SU-DHL-6 (cell line): ENCODE data around the gene SHCBP1L.

Source experiments
- H2AFZ ChIP-seq: fragments of 200-600 bp; sonication (generic); 2 replicates; pipeline ENCODE4 v1.6.1; 2014; ENCODE audit warnings: low read depth, mild to moderate bottlenecking, moderate library complexity, mixed read lengths, antibody characterized with exemption, low read length; ENCODE audit not compliant: severe bottlenecking
- H3F3A ChIP-seq: fragments of 200-600 bp; shearing (Covaris generic); 2 replicates; pipeline ENCODE4 v1.6.0; 2016; ENCODE audit warnings: antibody characterized with exemption, mild to moderate bottlenecking; ENCODE audit not compliant: insufficient read depth
- H3K27ac ChIP-seq: fragments of 200-600 bp; sonication (generic); 2 replicates; pipeline ENCODE4 v1.5.1; 2016; ENCODE audit warnings: low read depth, mild to moderate bottlenecking, low read length, moderate library complexity, mixed read lengths
- H3K27me3 ChIP-seq: fragments of 200-600 bp; sonication (generic), shearing (Covaris generic); 2 replicates; pipeline ENCODE4 v1.6.0; 2014; ENCODE audit warnings: mild to moderate bottlenecking, low read length
- H3K36me3 ChIP-seq: fragments of 200-600 bp; sonication (generic); 2 replicates; pipeline ENCODE4 v1.6.1; 2014; ENCODE audit warnings: mild to moderate bottlenecking, low read length, mixed read lengths
- H3K4me2 ChIP-seq: fragments of 300-600, 200-600 bp; shearing (Covaris generic), sonication (generic); 2 replicates; pipeline ENCODE4 v1.6.0; 2014; ENCODE audit warnings: low read length, low read depth, mild to moderate bottlenecking; ENCODE audit not compliant: poor library complexity, severe bottlenecking
- H3K4me3 ChIP-seq: fragments of 200-600 bp; sonication (generic); 2 replicates; pipeline ENCODE4 v1.5.1; 2014; ENCODE audit warnings: antibody characterized with exemption, low read length, mild to moderate bottlenecking, mixed read lengths; ENCODE audit not compliant: insufficient read depth, poor library complexity, severe bottlenecking
- H3K79me2 ChIP-seq: fragments of 200-600 bp; sonication (generic); 2 replicates; pipeline ENCODE4 v1.6.1; 2014; ENCODE audit warnings: mild to moderate bottlenecking, low read length, moderate library complexity; ENCODE audit not compliant: insufficient read depth
- H3K9ac ChIP-seq: fragments of 200-600 bp; sonication (generic); 2 replicates; pipeline ENCODE4 v1.7.0; 2014; ENCODE audit warnings: mild to moderate bottlenecking, low read length
- H3K9me2 ChIP-seq: fragments of 200-600 bp; sonication (generic); replicated peaks from 2 replicates; pipeline ENCODE4 v1.6.1; 2014; ENCODE audit warnings: low read length; ENCODE audit not compliant: insufficient read depth
- H3K9me3 ChIP-seq: fragments of 200-600 bp; sonication (generic); 2 replicates; pipeline ENCODE4 v1.6.1; 2014; ENCODE audit warnings: low read length, mixed read lengths; ENCODE audit not compliant: insufficient read depth
- H4K20me1 ChIP-seq: fragments of 200-600 bp; sonication (generic); 2 replicates; pipeline ENCODE4 v1.6.1; 2014; ENCODE audit warnings: low read depth, mild to moderate bottlenecking, antibody characterized with exemption, low read length, moderate library complexity, mixed read lengths
- CTCF ChIP-seq: fragments of 200-600 bp; sonication (generic); IDR thresholded peaks from one replicate; pipeline ENCODE4 v1.5.1; 2017; ENCODE audit warnings: antibody characterized with exemption, mild to moderate bottlenecking, low read length, moderate library complexity; ENCODE audit not compliant: insufficient read depth, poor library complexity, severe bottlenecking
- EZH2phosphoT487 ChIP-seq: fragments of 200-600 bp; sonication (generic), shearing (Covaris generic); conservative IDR thresholded peaks from 2 replicates; pipeline ENCODE4 v1.6.1; 2018; ENCODE audit warnings: mild to moderate bottlenecking, antibody characterized with exemption, low read length, moderate library complexity, mixed read lengths

The SHCBP1L gene

GRCh38 chr1:182977480-182977879, 24.5 kb upstream of the SHCBP1L start:
- no peak overlapping the region for H3K4me3 ChIP-seq
- no peaks in the 10 kb centered on the region for H3K9me3 ChIP-seq
- no peak overlapping the region for H3K9ac ChIP-seq
- no peaks in the 10 kb centered on the region for H3K36me3 ChIP-seq
- H3K4me2 ChIP-seq = no peak overlapping the region
- H3K9me2 ChIP-seq = no peaks in the 10 kb centered on the region
- H4K20me1 ChIP-seq = no peaks in the 10 kb centered on the region
- H3K27ac ChIP-seq = no peak overlapping the region
- no peak overlapping the region for H2AFZ ChIP-seq
- H3K27me3 ChIP-seq = no peaks in the 10 kb centered on the region
- no peaks in the 10 kb centered on the region; the same call in 1 of the 2 replicates for H3F3A ChIP-seq
- TF ChIP-seq EZH2phosphoT487 = no peak
- no peak for TF ChIP-seq CTCF
- no peaks in the 10 kb centered on the region for H3K79me2 ChIP-seq

- Histone ChIP-seq H3K9me2 (no peaks in the 10 kb centered on the region), H3K4me3 (no peak overlapping the region), H3K9me3 (no peaks in the 10 kb centered on the region), H3K27ac (no peak overlapping the region), H3K36me3 (no peaks in the 10 kb centered on the region), H3K9ac (no peak overlapping the region), H3K79me2 (no peaks in the 10 kb centered on the region), H2AFZ (no peak overlapping the region), H3F3A (no peaks in the 10 kb centered on the region; the same call in 1 of the 2 replicates), H4K20me1 (no peaks in the 10 kb centered on the region), H3K27me3 (no peaks in the 10 kb centered on the region), H3K4me2 (no peak overlapping the region)
- TF ChIP-seq CTCF = no peak
- TF ChIP-seq EZH2phosphoT487 = no peak
Measured at GRCh38 chr1:182974506-182975191, 21.7 kb upstream of the SHCBP1L start.

- H3K4me2 ChIP-seq = no peak overlapping the region
- H3K9me2 ChIP-seq = no peaks in the 10 kb centered on the region
- no peak for TF ChIP-seq CTCF
- no peak for TF ChIP-seq EZH2phosphoT487
- no peak overlapping the region for H3K27ac ChIP-seq
- H3K4me3 ChIP-seq = no peak overlapping the region
- no peaks in the 10 kb centered on the region for H3K36me3 ChIP-seq
- H3K79me2 ChIP-seq = no peaks in the 10 kb centered on the region
- H2AFZ ChIP-seq = no peak overlapping the region
- no peaks in the 10 kb centered on the region for H4K20me1 ChIP-seq
- H3K9me3 ChIP-seq = no peaks in the 10 kb centered on the region
- H3F3A ChIP-seq = no peaks in the 10 kb centered on the region; the same call in 1 of the 2 replicates
- H3K27me3 ChIP-seq = no peaks in the 10 kb centered on the region
- no peak overlapping the region for H3K9ac ChIP-seq
Measured at GRCh38 chr1:182972829-182973228, 19.9 kb upstream of the SHCBP1L start.
